OCI-LY7 (cell line): Measurements from ENCODE around the gene NTRK3. TPM values are rescaled to one million over a fixed set of nuclear protein-coding genes. Genes with fewer than 3 reads are reported as not detected.

ENCODE experiments used
- BruUV-seq: library from RNA; stranded (reverse); fragments of 400-500 nt; replicated peaks from 2 replicates; lab custom pipeline; 2021; lab: Mats Ljungman, UMichigan
- CTCF ChIA-PET: fragments of 300-600 bp; sonication (Branson Sonifier 250); formaldehyde crosslinking; loops from one replicate; lab custom pipeline; 2022; ENCODE audit warnings: antibody characterized with exemption; ENCODE audit not compliant: unreplicated experiment; lab: Charles Lee
- POLR2A ChIA-PET: fragments of 300-600 bp; sonication (Branson Sonifier 250); formaldehyde crosslinking; loops from one replicate; lab custom pipeline; 2022; ENCODE audit warnings: antibody characterized with exemption; lab: Charles Lee
- DNase-seq: peaks from one replicate; pipeline ENCODE4 v3.0.0-alpha.2; 2015; ENCODE audit warnings: low spot score
- H2AFZ ChIP-seq: fragments of 200-600 bp; sonication (generic), shearing (Covaris generic); 2 replicates; pipeline ENCODE4 v1.6.1; 2014; ENCODE audit warnings: mild to moderate bottlenecking, antibody characterized with exemption, low read length, moderate library complexity
- H3K27ac ChIP-seq: fragments of 200-600 bp; sonication (generic); 2 replicates; pipeline ENCODE4 v1.5.1; 2014; ENCODE audit warnings: mixed run types, low read depth, mild to moderate bottlenecking, moderate library complexity, low read length, inconsistent platforms; ENCODE audit not compliant: poor library complexity, severe bottlenecking
- H3K36me3 ChIP-seq: fragments of 200-600 bp; sonication (generic); 2 replicates; pipeline ENCODE4 v1.6.1; 2014; ENCODE audit warnings: mild to moderate bottlenecking, antibody characterized with exemption, low read length, moderate library complexity, mixed read lengths; ENCODE audit not compliant: insufficient read depth
- H3K4me1 ChIP-seq: fragments of 200-600 bp; sonication (generic); 2 replicates; pipeline ENCODE4 v1.5.1; 2014; ENCODE audit warnings: mild to moderate bottlenecking, low read length; ENCODE audit not compliant: insufficient read depth, poor library complexity, severe bottlenecking
- H3K4me2 ChIP-seq: fragments of 200-600 bp; sonication (generic); 2 replicates; pipeline ENCODE4 v1.6.1; 2014; ENCODE audit warnings: mild to moderate bottlenecking, low read length
- H3K4me3 ChIP-seq: fragments of 200-600 bp; sonication (generic); 2 replicates; pipeline ENCODE4 v1.5.1; 2014; ENCODE audit warnings: mild to moderate bottlenecking, low read depth, low read length; ENCODE audit not compliant: poor library complexity, severe bottlenecking
- H3K79me2 ChIP-seq: fragments of 200-600 bp; sonication (generic); 2 replicates; pipeline ENCODE4 v1.6.1; 2016; ENCODE audit warnings: low read depth, mild to moderate bottlenecking, low read length, moderate library complexity, mixed read lengths; ENCODE audit not compliant: insufficient read depth
- H3K9me2 ChIP-seq: fragments of 200-600 bp; sonication (generic); 2 replicates; pipeline ENCODE4 v1.6.1; 2016; ENCODE audit warnings: mild to moderate bottlenecking, low read length, mixed read lengths; ENCODE audit not compliant: insufficient read depth
- H3K9me3 ChIP-seq: fragments of 200-600 bp; sonication (generic); 2 replicates; pipeline ENCODE4 v1.6.1; 2014; ENCODE audit warnings: mild to moderate bottlenecking, mixed run types, low read length, mixed read lengths
- H4K20me1 ChIP-seq: fragments of 200-600 bp; sonication (generic); 2 replicates; pipeline ENCODE4 v1.6.1; 2014; ENCODE audit warnings: mild to moderate bottlenecking, antibody characterized with exemption, low read length, moderate library complexity, mixed read lengths; ENCODE audit not compliant: insufficient read depth
- EZH2phosphoT487 ChIP-seq: fragments of 200-600 bp; sonication (generic); IDR thresholded peaks from 2 replicates; pipeline ENCODE4 v1.6.1; 2018; ENCODE audit warnings: low read depth, borderline replicate concordance, mild to moderate bottlenecking, mixed run types, antibody characterized with exemption, low read length, moderate library complexity, mixed read lengths
- intact Hi-C: fragments of 100-400 bp; cut with micrococcal nuclease; formaldehyde crosslinking; loops from one replicate; pipeline ENCODE4 v1.10.0; 2022; ENCODE audit not compliant: unreplicated experiment
- total RNA-seq, 2 experiments: library from RNA; depleted of rRNA in 1 of 2; stranded (reverse); fragments of >200 nt in 1 of 2; shearing (Covaris generic) in 1 of 2; gene quantifications; 2 replicates each; pipeline ENCODE4 v1.2.3, GENCODE V29; 2014 to 2022
- TF ChIP-seq, protein P1 (sequence below): fragments of 200-600 bp; sonication (generic); conservative IDR thresholded peaks from 2 replicates; pipeline ENCODE4 v1.5.1; 2014; ENCODE audit warnings: mild to moderate bottlenecking, antibody characterized with exemption, low read length, moderate library complexity, mixed read lengths

Gene NTRK3
- total RNA-seq, 2 experiments from 2014 or later: 0.50 to 2.5 TPM

DNA sequence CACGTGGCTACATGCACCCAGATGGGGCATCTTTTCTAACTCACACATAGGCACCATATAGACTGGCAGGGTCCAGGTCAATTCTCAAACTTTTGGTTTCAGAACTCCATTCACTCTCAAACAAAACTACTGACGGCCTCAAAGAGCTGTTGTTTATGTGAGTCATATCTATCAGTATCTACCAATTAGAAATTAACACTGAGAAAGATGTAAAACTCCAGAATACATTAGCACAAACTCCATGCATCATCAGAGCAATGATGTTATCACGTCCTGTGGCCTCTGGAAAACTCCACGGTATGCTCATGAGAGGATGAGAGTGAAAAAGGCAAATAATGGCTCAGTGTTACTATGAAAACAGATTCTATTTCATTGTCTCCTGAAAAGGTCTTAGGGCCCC, 116.1 kb downstream of the NTRK3 start:
- H3K27ac ChIP-seq: no peak overlapping the region
- no peaks in the 10 kb centered on the region for H3K79me2 ChIP-seq
- H3K4me1 ChIP-seq: no peaks in the 10 kb centered on the region
- no peaks in the 10 kb centered on the region for H3K9me2 ChIP-seq
- no peaks in the 10 kb centered on the region for H3K9me3 ChIP-seq
- intact Hi-C loops: no loop called here
- no peak for TF ChIP-seq EZH2phosphoT487
- TF ChIP-seq, protein P1, sequence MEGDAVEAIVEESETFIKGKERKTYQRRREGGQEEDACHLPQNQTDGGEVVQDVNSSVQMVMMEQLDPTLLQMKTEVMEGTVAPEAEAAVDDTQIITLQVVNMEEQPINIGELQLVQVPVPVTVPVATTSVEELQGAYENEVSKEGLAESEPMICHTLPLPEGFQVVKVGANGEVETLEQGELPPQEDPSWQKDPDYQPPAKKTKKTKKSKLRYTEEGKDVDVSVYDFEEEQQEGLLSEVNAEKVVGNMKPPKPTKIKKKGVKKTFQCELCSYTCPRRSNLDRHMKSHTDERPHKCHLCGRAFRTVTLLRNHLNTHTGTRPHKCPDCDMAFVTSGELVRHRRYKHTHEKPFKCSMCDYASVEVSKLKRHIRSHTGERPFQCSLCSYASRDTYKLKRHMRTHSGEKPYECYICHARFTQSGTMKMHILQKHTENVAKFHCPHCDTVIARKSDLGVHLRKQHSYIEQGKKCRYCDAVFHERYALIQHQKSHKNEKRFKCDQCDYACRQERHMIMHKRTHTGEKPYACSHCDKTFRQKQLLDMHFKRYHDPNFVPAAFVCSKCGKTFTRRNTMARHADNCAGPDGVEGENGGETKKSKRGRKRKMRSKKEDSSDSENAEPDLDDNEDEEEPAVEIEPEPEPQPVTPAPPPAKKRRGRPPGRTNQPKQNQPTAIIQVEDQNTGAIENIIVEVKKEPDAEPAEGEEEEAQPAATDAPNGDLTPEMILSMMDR: no peak
- ChIA-PET POLR2A (no interaction called here), CTCF (interaction anchor here (0.6 kb wide), 1 partner anchor 813 kb away, joined by 4 read pairs; no protein-coding TSS in a partner anchor)
- H4K20me1 ChIP-seq: no peaks in the 10 kb centered on the region
- H3K4me3 ChIP-seq: no peak overlapping the region
- no peak for DNase-seq
- H2AFZ ChIP-seq: no peak overlapping the region
- H3K36me3 ChIP-seq: no peaks in the 10 kb centered on the region
- BruUV-seq: no TSS peak
- H3K4me2 ChIP-seq: no peak overlapping the region

DNA sequence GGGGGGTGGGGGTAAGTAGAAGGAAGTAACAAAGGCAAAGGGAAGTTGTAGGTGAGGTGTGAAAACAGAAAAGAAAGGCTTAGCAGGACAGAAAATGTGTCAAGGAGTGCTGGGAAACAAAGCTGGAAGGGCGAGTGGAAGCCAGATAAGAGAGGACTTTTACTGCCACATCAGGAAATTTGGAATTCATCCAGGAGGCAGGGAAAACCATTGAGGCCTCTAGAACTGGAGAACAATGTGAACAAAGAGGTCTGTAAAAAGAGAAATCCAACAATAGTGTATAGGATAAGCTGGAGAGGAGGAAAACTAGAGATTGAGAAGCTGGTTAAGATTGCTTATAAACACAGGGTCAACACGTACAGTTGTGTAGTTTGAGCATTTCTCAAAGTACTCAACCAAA, 116.6 kb downstream of the NTRK3 start:
- Histone ChIP-seq H3K4me2 (no peak overlapping the region), H3K36me3 (no peaks in the 10 kb centered on the region), H3K9me3 (no peaks in the 10 kb centered on the region), H3K79me2 (no peaks in the 10 kb centered on the region), H2AFZ (no peak overlapping the region), H3K27ac (no peak overlapping the region), H3K4me3 (no peak overlapping the region), H3K4me1 (no peaks in the 10 kb centered on the region), H4K20me1 (no peaks in the 10 kb centered on the region), H3K9me2 (no peaks in the 10 kb centered on the region)
- intact Hi-C loops: no loop called here
- DNase-seq: no peak
- TF ChIP-seq, protein P1: no peak
- no peak for TF ChIP-seq EZH2phosphoT487
- no TSS peak for BruUV-seq
- POLR2A ChIA-PET: interaction anchor here (0.6 kb wide), 1 partner anchor 63 kb away, joined by 3 read pairs; no protein-coding TSS in a partner anchor
- CTCF ChIA-PET: no interaction called here

DNA sequence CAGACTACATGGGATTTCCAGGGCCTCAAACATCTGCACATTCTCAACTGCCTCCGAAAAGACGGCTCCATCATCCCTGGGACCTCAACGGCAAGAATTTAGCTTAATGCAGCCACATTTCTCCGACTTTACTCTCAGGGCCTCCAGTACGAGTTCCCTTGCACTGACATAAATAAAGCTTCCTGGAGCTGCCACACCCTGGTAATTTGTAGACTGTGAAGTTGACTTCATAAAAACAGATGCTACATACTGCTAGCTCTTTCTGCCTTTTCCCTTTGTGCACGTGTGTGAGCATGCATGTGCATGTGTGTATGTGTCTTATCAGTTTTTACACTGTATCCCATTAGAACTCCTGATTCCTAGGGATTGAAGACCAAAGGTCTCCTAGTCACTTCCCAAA, 122.7 kb downstream of the NTRK3 start:
- no peaks in the 10 kb centered on the region for H3K9me3 ChIP-seq
- H2AFZ ChIP-seq: no peak overlapping the region
- no peak for TF ChIP-seq EZH2phosphoT487
- TF ChIP-seq, protein P1: no peak
- H3K4me2 ChIP-seq: no peak overlapping the region
- no peaks in the 10 kb centered on the region for H3K36me3 ChIP-seq
- no peaks in the 10 kb centered on the region for H3K9me2 ChIP-seq
- H3K4me1 ChIP-seq: no peaks in the 10 kb centered on the region
- ChIA-PET CTCF (no interaction called here), POLR2A (no interaction called here)
- no peak overlapping the region for H3K27ac ChIP-seq
- no peak for DNase-seq
- no peaks in the 10 kb centered on the region for H3K79me2 ChIP-seq
- BruUV-seq: no TSS peak
- H3K4me3 ChIP-seq: no peak overlapping the region
- intact Hi-C loops: no loop called here
- no peaks in the 10 kb centered on the region for H4K20me1 ChIP-seq
